CD4-positive, alpha-beta T cell (primary cell): ENCODE data around the gene ST6GALNAC4. TPM values are rescaled to one million over a fixed set of nuclear protein-coding genes. Genes with fewer than 3 reads are reported as not detected.

Experiments
- ATAC-seq: fragments of 200-7000 bp; cut with Tn5 transposase; one replicate; pipeline ENCODE4 v1.10.0; 2022; ENCODE audit warnings: mild to moderate bottlenecking; ENCODE audit not compliant: poor library complexity
- CTCF ChIA-PET: fragments of 350-600 bp; sonication (Branson Sonifier 250); formaldehyde crosslinking; loops from one replicate; lab custom pipeline; 2021; ENCODE audit warnings: antibody characterized with exemption, inconsistent platforms; lab: Charles Lee
- POLR2A ChIA-PET: fragments of 350-600 bp; sonication (Branson Sonifier 250); formaldehyde crosslinking; loops from one replicate; lab custom pipeline; 2021; ENCODE audit warnings: antibody characterized with exemption, inconsistent platforms; lab: Charles Lee
- DNase-seq, 14 experiments: peaks; one replicate each; pipeline ENCODE4 v3.0.0-alpha.2; 2013 to 2020; ENCODE audit warnings: mixed read lengths in 2 of 14
- H3K27ac ChIP-seq, 2 donors: one replicate each; pipeline versions ENCODE4 v1.5.1 to v1.7.0; 2013; ENCODE audit warnings: low read length in 2 of 2, low read depth in 1 of 2, mild to moderate bottlenecking in 1 of 2
- H3K27me3 ChIP-seq, 2 experiments: 1 replicate in 1 of 2; 2 replicates in 1 of 2; pipeline versions ENCODE4 v1.6.1 to v1.7.0; 2013; ENCODE audit warnings: low read length in 2 of 2, control low read depth in 1 of 2, mild to moderate bottlenecking in 1 of 2, moderate library complexity in 1 of 2; ENCODE audit not compliant: insufficient read depth in 2 of 2, control insufficient read depth in 1 of 2
- H3K36me3 ChIP-seq: one replicate; pipeline ENCODE4 v1.6.1; 2013; ENCODE audit warnings: low read length, control low read depth; ENCODE audit not compliant: insufficient read depth
- H3K4me1 ChIP-seq: one replicate; pipeline ENCODE4 v1.6.1; 2013; ENCODE audit warnings: low read length, control low read depth; ENCODE audit not compliant: insufficient read depth
- H3K4me3 ChIP-seq: one replicate; pipeline ENCODE4 v1.5.1; 2013; ENCODE audit warnings: mild to moderate bottlenecking, low read length, moderate library complexity
- H3K9me3 ChIP-seq, 2 experiments: 1 replicate in 1 of 2; 2 replicates in 1 of 2; pipeline versions ENCODE4 v1.6.1 to v1.7.0; 2013; ENCODE audit warnings: low read length in 2 of 2, mild to moderate bottlenecking in 2 of 2, control low read depth in 1 of 2, moderate library complexity in 1 of 2; ENCODE audit not compliant: control insufficient read depth in 1 of 2, insufficient read depth in 1 of 2
- H3K27ac Mint-ChIP-seq: one replicate; pipeline ENCODE4 v1.8.0; 2020; ENCODE audit warnings: mixed read lengths
- H3K27me3 Mint-ChIP-seq: one replicate; pipeline ENCODE4 v1.8.0; 2021; ENCODE audit warnings: mixed read lengths
- H3K36me3 Mint-ChIP-seq: one replicate; pipeline ENCODE4 v1.8.0; 2021; ENCODE audit warnings: low read depth, mixed read lengths
- H3K4me1 Mint-ChIP-seq: one replicate; pipeline ENCODE4 v1.8.0; 2021; ENCODE audit warnings: low read depth, mixed read lengths
- H3K4me3 Mint-ChIP-seq: one replicate; pipeline ENCODE4 v1.8.0; 2020; ENCODE audit warnings: mild to moderate bottlenecking, mixed read lengths
- H3K9me3 Mint-ChIP-seq: one replicate; pipeline ENCODE4 v1.8.0; 2020; ENCODE audit warnings: mixed read lengths
- intact Hi-C, 2 experiments: fragments of 100-400 bp; cut with DNase I in 1 of 2; cut with micrococcal nuclease in 1 of 2; formaldehyde crosslinking; loops; one replicate each; pipeline versions ENCODE4 v1.15.1 to v1.9.0; 2023 to 2025; cut with DNase I, micrococcal nuclease
- total RNA-seq, 174 experiments: library from RNA in 2 of 174; stranded (reverse) in 2 of 174; gene quantifications; one replicate each; pipeline ENCODE4 v1.2.3 and lab custom pipeline; 2021 to 2026
- TF ChIP-seq, protein P1 (sequence below): fragments of 200-600 bp; IDR thresholded peaks from one replicate; pipeline ENCODE4 v1.8.0; 2022; ENCODE audit warnings: antibody characterized with exemption, mild to moderate bottlenecking

ST6GALNAC4 gene
- total RNA-seq, 2 experiments from 2014 or later = 28.7 to 30.2 TPM

DNA sequence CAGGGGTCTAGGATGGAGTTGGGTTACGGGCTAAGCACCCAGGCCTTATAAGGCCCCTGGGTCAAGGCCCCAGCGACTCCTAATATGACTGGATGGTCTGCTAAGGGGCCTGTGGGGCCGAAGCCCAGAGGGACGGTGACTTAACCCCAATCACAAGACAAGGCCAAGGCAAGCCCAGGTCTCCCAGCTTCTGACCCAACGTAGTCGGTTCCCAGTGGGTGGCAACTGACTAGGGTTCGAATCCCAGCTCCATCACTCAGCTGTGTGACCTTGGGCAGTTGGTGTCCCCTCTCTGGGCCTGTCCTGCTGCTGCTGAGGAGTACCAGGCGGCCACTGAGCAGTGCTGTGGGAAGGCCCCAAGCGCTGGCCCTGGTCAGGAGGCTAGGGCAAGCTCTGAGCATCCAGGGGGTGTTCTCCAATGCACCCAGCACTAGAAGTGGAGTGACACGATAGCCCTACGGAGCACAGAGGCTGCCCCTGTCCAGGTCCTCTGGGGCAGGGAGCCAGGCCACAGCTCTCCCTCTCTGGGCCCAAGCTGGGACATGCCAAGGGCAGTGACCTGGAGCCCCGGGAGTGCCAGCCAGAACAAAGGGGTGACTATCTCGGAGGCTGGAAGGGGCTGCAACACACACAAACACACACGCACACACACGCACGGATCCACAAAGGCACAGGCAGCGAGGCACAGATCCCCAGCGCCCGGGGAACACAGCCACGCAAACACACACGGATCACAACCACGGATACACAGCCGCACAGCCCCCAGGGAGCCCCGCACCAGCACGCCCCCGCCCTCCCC lies 39.9 kb downstream of the ST6GALNAC4 start:
- CTCF ChIA-PET = no interaction called here
- no peak overlapping the region for H3K27ac ChIP-seq
- peaks cover 9% of the 10 kb centered on the region for H3K4me1 ChIP-seq
- no peaks in the 10 kb centered on the region for H3K9me3 ChIP-seq
- TF ChIP-seq, protein P1, sequence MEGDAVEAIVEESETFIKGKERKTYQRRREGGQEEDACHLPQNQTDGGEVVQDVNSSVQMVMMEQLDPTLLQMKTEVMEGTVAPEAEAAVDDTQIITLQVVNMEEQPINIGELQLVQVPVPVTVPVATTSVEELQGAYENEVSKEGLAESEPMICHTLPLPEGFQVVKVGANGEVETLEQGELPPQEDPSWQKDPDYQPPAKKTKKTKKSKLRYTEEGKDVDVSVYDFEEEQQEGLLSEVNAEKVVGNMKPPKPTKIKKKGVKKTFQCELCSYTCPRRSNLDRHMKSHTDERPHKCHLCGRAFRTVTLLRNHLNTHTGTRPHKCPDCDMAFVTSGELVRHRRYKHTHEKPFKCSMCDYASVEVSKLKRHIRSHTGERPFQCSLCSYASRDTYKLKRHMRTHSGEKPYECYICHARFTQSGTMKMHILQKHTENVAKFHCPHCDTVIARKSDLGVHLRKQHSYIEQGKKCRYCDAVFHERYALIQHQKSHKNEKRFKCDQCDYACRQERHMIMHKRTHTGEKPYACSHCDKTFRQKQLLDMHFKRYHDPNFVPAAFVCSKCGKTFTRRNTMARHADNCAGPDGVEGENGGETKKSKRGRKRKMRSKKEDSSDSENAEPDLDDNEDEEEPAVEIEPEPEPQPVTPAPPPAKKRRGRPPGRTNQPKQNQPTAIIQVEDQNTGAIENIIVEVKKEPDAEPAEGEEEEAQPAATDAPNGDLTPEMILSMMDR = no peak
- no peak overlapping the region for H3K4me3 ChIP-seq
- Mint-ChIP-seq H3K27me3 (no peaks in the 10 kb centered on the region), H3K4me1 (no peaks in the 10 kb centered on the region), H3K27ac (no peak overlapping the region), H3K4me3 (no peak overlapping the region), H3K9me3 (no peaks in the 10 kb centered on the region), H3K36me3 (peaks cover 5% of the 10 kb centered on the region)
- POLR2A ChIA-PET = no interaction called here
- intact Hi-C loops = loop anchor here in 1 of 2 experiments (5.0 kb wide), 1 partner anchor 35 kb away; no protein-coding TSS in a partner anchor
- H3K27me3 ChIP-seq = peaks cover 5 to 6% of the 10 kb centered on the region in 2 experiments
- DNase-seq = no peak
- no peak for ATAC-seq
- no peaks in the 10 kb centered on the region for H3K36me3 ChIP-seq

GRCh38 chr9:127876026-127876763 lies 40.6 kb downstream of the ST6GALNAC4 start:
- Mint-ChIP-seq H3K27me3 (no peaks in the 10 kb centered on the region), H3K36me3 (peaks cover 5% of the 10 kb centered on the region), H3K4me3 (no peak overlapping the region), H3K27ac (no peak overlapping the region), H3K9me3 (no peaks in the 10 kb centered on the region), H3K4me1 (no peaks in the 10 kb centered on the region)
- H3K36me3 ChIP-seq = no peaks in the 10 kb centered on the region
- no peaks in the 10 kb centered on the region for H3K9me3 ChIP-seq
- peaks cover 9% of the 10 kb centered on the region for H3K4me1 ChIP-seq
- ChIA-PET POLR2A (no interaction called here), CTCF (no interaction called here)
- H3K4me3 ChIP-seq = no peak overlapping the region
- TF ChIP-seq, protein P1 = no peak
- DNase-seq (no peak), ATAC-seq (no peak)
- peaks cover 5 to 6% of the 10 kb centered on the region in 2 experiments for H3K27me3 ChIP-seq
- intact Hi-C loops = loop anchor here in 1 of 2 experiments (5.0 kb wide), 1 partner anchor 36 kb away; no protein-coding TSS in a partner anchor
- H3K27ac ChIP-seq = no peak overlapping the region

DNA sequence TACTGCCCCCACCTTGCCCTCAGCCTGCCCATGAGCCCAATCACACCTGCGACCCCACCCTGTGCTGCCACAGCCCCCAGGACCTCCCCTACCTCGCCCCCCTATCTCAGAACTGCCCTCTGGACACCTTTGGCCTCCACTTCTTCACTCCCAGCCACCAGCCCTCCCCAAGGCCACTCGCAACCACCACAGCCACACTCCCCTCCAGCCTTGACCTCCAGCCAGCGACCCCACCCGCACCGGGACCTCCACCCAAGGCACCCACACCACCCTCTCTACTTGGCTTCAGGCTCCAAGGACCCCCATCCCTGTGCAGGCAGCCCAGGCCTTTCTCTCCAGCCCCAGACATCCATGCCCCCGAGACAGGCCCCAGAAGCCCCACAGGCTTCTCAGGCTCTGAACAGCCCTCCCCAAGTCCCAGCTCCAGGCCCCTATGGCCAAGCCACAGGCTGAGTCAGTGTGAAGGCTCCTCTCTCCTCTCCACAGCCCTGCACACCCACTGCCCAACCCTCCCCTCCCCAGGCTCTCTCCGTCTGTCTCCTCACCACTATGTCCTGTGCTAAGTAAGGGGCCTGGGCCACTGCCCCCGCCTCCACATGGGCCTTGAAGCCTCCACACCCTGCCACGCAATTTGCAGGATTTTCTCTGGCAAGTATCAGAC lies 41.4 kb downstream of the ST6GALNAC4 start:
- Mint-ChIP-seq H3K4me1 (no peaks in the 10 kb centered on the region), H3K9me3 (no peaks in the 10 kb centered on the region), H3K36me3 (peaks cover 5% of the 10 kb centered on the region), H3K27me3 (no peaks in the 10 kb centered on the region), H3K27ac (no peak overlapping the region), H3K4me3 (no peak overlapping the region)
- no peak overlapping the region for H3K27ac ChIP-seq
- H3K27me3 ChIP-seq = peaks cover 5 to 6% of the 10 kb centered on the region in 2 experiments
- DNase-seq (no peak), ATAC-seq (no peak)
- peaks cover 9% of the 10 kb centered on the region for H3K4me1 ChIP-seq
- H3K9me3 ChIP-seq = no peaks in the 10 kb centered on the region
- TF ChIP-seq, protein P1 = no peak
- ChIA-PET CTCF (no interaction called here), POLR2A (no interaction called here)
- H3K4me3 ChIP-seq = no peak overlapping the region
- intact Hi-C loops = loop anchor here in 1 of 2 experiments (5.0 kb wide), 1 partner anchor 37 kb away; no protein-coding TSS in a partner anchor
- H3K36me3 ChIP-seq = no peaks in the 10 kb centered on the region
